HepG2 (cell line): ENCODE data around the gene F8. TPM values are rescaled to one million over a fixed set of nuclear protein-coding genes. Genes with fewer than 3 reads are reported as not detected.

ENCODE experiments used
- FOXO4 ChIP-seq: sonication (generic); formaldehyde crosslinking; conservative IDR thresholded peaks from 2 replicates; pipeline ENCODE4 v1.8.1; 2023; ENCODE audit warnings: missing genetic modification reagents
- MLX ChIP-seq: IDR thresholded peaks from 2 replicates; pipeline ENCODE4 v1.6.1; 2016
- PLRG1 ChIP-seq: fragments of 450-650 bp; conservative IDR thresholded peaks from 2 replicates; pipeline ENCODE4 v1.6.1; 2016
- ZFP36L2 ChIP-seq: sonication (generic); formaldehyde crosslinking; IDR thresholded peaks from 2 replicates; pipeline ENCODE4 v1.4.0; 2020; ENCODE audit warnings: missing genetic modification reagents
- ZNF329 ChIP-seq: sonication (generic); formaldehyde crosslinking; IDR thresholded peaks from 2 replicates; pipeline ENCODE4 v1.9.0; 2021; ENCODE audit warnings: low read depth, mild to moderate bottlenecking, missing genetic modification reagents
- ZNF510 ChIP-seq: sonication (generic); formaldehyde crosslinking; IDR thresholded peaks from 2 replicates; pipeline ENCODE4 v1.4.0; 2020; ENCODE audit warnings: low read depth, mild to moderate bottlenecking, missing genetic modification reagents
- ZNF546 ChIP-seq: sonication (generic); formaldehyde crosslinking; conservative IDR thresholded peaks from 2 replicates; pipeline ENCODE4 v1.8.1; 2023; ENCODE audit warnings: mild to moderate bottlenecking, missing genetic modification reagents
- ZNF678 ChIP-seq: sonication (generic); formaldehyde crosslinking; IDR thresholded peaks from 2 replicates; pipeline ENCODE4 v1.4.0; 2020; ENCODE audit warnings: mild to moderate bottlenecking, missing genetic modification reagents
- ZNF7 ChIP-seq: IDR thresholded peaks from 2 replicates; pipeline ENCODE4 v1.6.1; 2016; ENCODE audit warnings: missing biosample characterization, missing genetic modification reagents
- ZNF710 ChIP-seq: sonication (generic); formaldehyde crosslinking; IDR thresholded peaks from 2 replicates; pipeline ENCODE4 v1.5.0; 2020; ENCODE audit warnings: mild to moderate bottlenecking, missing genetic modification reagents, borderline replicate concordance
- ZSCAN20 ChIP-seq: sonication (generic); formaldehyde crosslinking; IDR thresholded peaks from 2 replicates; pipeline ENCODE4 v1.4.0; 2020; ENCODE audit warnings: missing genetic modification reagents, mild to moderate bottlenecking, borderline replicate concordance
- polyA plus RNA-seq, 8 experiments: library from polyadenylated mRNA; depleted of rRNA in 3 of 8; stranded (reverse) in 7 of 8; unstranded in 1 of 8; fragments of >200 nt; fragmentation: Illumina TruSeq in 4 of 8; extraction: Trizol in 4 of 8; gene quantifications; 2 replicates each; pipeline versions ENCODE4 v1.2.1 to v1.2.3, GENCODE V29; 2011 to 2016; ENCODE audit warnings: low read depth in 4 of 8, missing spikeins in 1 of 8, mixed read lengths in 1 of 8; ENCODE audit not compliant: insufficient read depth in 1 of 8
- total RNA-seq, 5 experiments: library from RNA; depleted of rRNA; stranded (reverse); fragments of >200 nt; fragmentation: Illumina TruSeq; extraction: Trizol; gene quantifications; 2 replicates each; pipeline ENCODE4 v1.2.3, GENCODE V29; 2016; ENCODE audit warnings: low read depth in 1 of 5

Gene F8
- total and polyA plus RNA-seq, 2 of the 13 experiments (the other 11 are each of a cell fraction or from before 2014, with no cell fraction given) = 0.29 to 0.61 TPM

GRCh38 chrX:154821523-154821922 lies 201.0 kb downstream of the F8 start (continued):
- TF ChIP-seq PLRG1 = no peak
- no peak for TF ChIP-seq MLX (CRISPR knock-in tag)
- TF ChIP-seq ZNF7 (CRISPR knock-in tag) = no peak
- TF ChIP-seq ZNF329 (CRISPR knock-in tag) = no peak
- no peak for TF ChIP-seq FOXO4
- TF ChIP-seq ZNF710 = no peak
- no peak for TF ChIP-seq ZNF546 (CRISPR knock-in tag)
- no peak for TF ChIP-seq ZNF678 (CRISPR knock-in tag)
- TF ChIP-seq ZSCAN20 (CRISPR knock-in tag) = no peak
- no peak for TF ChIP-seq ZFP36L2 (CRISPR knock-in tag)
- no peak for TF ChIP-seq ZNF510
